Measurements from ENCODE around the gene GREB1L.
"Not testable (repeated sequence)": the region's sequence is repeated elsewhere in the genome, so short reads cannot be mapped to it uniquely, and the experiment has no call there.

Gene GREB1L

GRCh38 chr18:21309248-21309647, 67.2 kb downstream of the GREB1L start:
- no peak for DNase-seq

GRCh38 chr18:21311980-21312379, 69.9 kb downstream of the GREB1L start:
- not testable (repeated sequence) for DNase-seq

- no peak for DNase-seq
These were observed 71.5 kb downstream of the GREB1L start for GRCh38 chr18:21313576-21313975.

- DNase-seq = no peak
These were observed 72.7 kb downstream of the GREB1L start for GRCh38 chr18:21314724-21315123.

- DNase-seq = not testable (repeated sequence)
These were observed 73.1 kb downstream of the GREB1L start for GRCh38 chr18:21315126-21315525.

GRCh38 chr18:21315741-21316197, 73.7 kb downstream of the GREB1L start:
- no peak for DNase-seq

- no peak for DNase-seq
These were observed 74.3 kb downstream of the GREB1L start for GRCh38 chr18:21316296-21316695.

- no peak for DNase-seq
These were observed 79.7 kb downstream of the GREB1L start for GRCh38 chr18:21321711-21322110.

GRCh38 chr18:21327101-21327500, 85.1 kb downstream of the GREB1L start:
- DNase-seq = no peak

- DNase-seq = no peak
These were observed 88.2 kb downstream of the GREB1L start for GRCh38 chr18:21330122-21330701.

GRCh38 chr18:21331065-21331464, 89.0 kb downstream of the GREB1L start:
- no peak for DNase-seq

GRCh38 chr18:21335927-21336488, 94.0 kb downstream of the GREB1L start:
- DNase-seq = no peak

- DNase-seq = no peak
These were observed 94.8 kb downstream of the GREB1L start for GRCh38 chr18:21336846-21337245.

GRCh38 chr18:21341141-21341540, 99.1 kb downstream of the GREB1L start:
- no peak for DNase-seq

- DNase-seq = no peak
These were observed 100.3 kb downstream of the GREB1L start for GRCh38 chr18:21342372-21342771.

GRCh38 chr18:21344860-21345259, 102.8 kb downstream of the GREB1L start:
- DNase-seq = no peak

- DNase-seq = no peak
These were observed 103.8 kb downstream of the GREB1L start for GRCh38 chr18:21345840-21346239.

- DNase-seq = no peak
These were observed 117.7 kb downstream of the GREB1L start for GRCh38 chr18:21359746-21360145.

GRCh38 chr18:21361307-21361880, 119.4 kb downstream of the GREB1L start:
- no peak for DNase-seq

GRCh38 chr18:21362831-21363230, 120.8 kb downstream of the GREB1L start:
- no peak for DNase-seq

GRCh38 chr18:21363348-21363747, 121.3 kb downstream of the GREB1L start:
- DNase-seq = no peak

- no peak for DNase-seq
These were observed 122.4 kb downstream of the GREB1L start for GRCh38 chr18:21364471-21364870.

- no peak for DNase-seq
These were observed 124.9 kb downstream of the GREB1L start for GRCh38 chr18:21366896-21367295.

GRCh38 chr18:21369146-21369545, 127.1 kb downstream of the GREB1L start:
- DNase-seq = no peak

- DNase-seq = not testable (repeated sequence)
These were observed 127.6 kb downstream of the GREB1L start for GRCh38 chr18:21369597-21369996.

Data from activated CD4-positive, alpha-beta T cell treated with anti-CD3 and anti-CD28 coated beads for 1 hour (primary cell).